CMK (cell line): Measurements from ENCODE around the gene CIROP.

ENCODE experiments used
- DNase-seq: peaks from one replicate; pipeline ENCODE4 v3.0.0-alpha.2; 2010; ENCODE audit warnings: low read depth

Gene CIROP

GRCh38 chr14:23131482-23131881 is 26.7 kb upstream of the CIROP start:
- no peak for DNase-seq

- no peak for DNase-seq
Observed at GRCh38 chr14:23130871-23131270, 26.1 kb upstream of the CIROP start.

GRCh38 chr14:23129759-23130316 is 25.0 kb upstream of the CIROP start:
- no peak for DNase-seq

- no peak for DNase-seq
Observed at GRCh38 chr14:23128969-23129758, 24.4 kb upstream of the CIROP start.

- DNase-seq = no peak
Observed at GRCh38 chr14:23127861-23128260, 23.1 kb upstream of the CIROP start.

- no peak for DNase-seq
Observed at GRCh38 chr14:23126548-23127278, 21.9 kb upstream of the CIROP start.

- DNase-seq = no peak
Observed at GRCh38 chr14:23125933-23126524, 21.2 kb upstream of the CIROP start.

- DNase-seq = no peak
Observed at GRCh38 chr14:23125011-23125410, 20.2 kb upstream of the CIROP start.

- no peak for DNase-seq
Observed at GRCh38 chr14:23124337-23124954, 19.7 kb upstream of the CIROP start.

- DNase-seq = no peak
Observed at GRCh38 chr14:23123419-23123818, 18.6 kb upstream of the CIROP start.

GRCh38 chr14:23122086-23122485 is 17.3 kb upstream of the CIROP start:
- no peak for DNase-seq

GRCh38 chr14:23121361-23121771 is 16.6 kb upstream of the CIROP start:
- DNase-seq = no peak

- DNase-seq = peak; percentile 68
Observed at GRCh38 chr14:23120541-23121251, 15.9 kb upstream of the CIROP start.

- no peak for DNase-seq
Observed at GRCh38 chr14:23119363-23120327, 14.9 kb upstream of the CIROP start.

GRCh38 chr14:23118506-23119362 is 13.9 kb upstream of the CIROP start, which contains the start of gene CEBPE:
Gene CEBPE (minus strand): TSS chr14:23119255. CDS start chr14:23119091, 164 bp downstream.
- DNase-seq = no peak

- no peak for DNase-seq
Observed at GRCh38 chr14:23117371-23118020, 12.7 kb upstream of the CIROP start.

- DNase-seq = no peak
Observed at GRCh38 chr14:23115918-23116317, 11.1 kb upstream of the CIROP start.

- no peak for DNase-seq
Observed at GRCh38 chr14:23115039-23115731, 10.4 kb upstream of the CIROP start.
